ENCODE measurements around the gene PPP1R36. TPM values are rescaled to one million over a fixed set of nuclear protein-coding genes. Genes with fewer than 3 reads are reported as not detected.

PPP1R36 gene
- total RNA-seq, 2 donors from 2014 or later: 2.2 to 5.0 TPM

DNA sequence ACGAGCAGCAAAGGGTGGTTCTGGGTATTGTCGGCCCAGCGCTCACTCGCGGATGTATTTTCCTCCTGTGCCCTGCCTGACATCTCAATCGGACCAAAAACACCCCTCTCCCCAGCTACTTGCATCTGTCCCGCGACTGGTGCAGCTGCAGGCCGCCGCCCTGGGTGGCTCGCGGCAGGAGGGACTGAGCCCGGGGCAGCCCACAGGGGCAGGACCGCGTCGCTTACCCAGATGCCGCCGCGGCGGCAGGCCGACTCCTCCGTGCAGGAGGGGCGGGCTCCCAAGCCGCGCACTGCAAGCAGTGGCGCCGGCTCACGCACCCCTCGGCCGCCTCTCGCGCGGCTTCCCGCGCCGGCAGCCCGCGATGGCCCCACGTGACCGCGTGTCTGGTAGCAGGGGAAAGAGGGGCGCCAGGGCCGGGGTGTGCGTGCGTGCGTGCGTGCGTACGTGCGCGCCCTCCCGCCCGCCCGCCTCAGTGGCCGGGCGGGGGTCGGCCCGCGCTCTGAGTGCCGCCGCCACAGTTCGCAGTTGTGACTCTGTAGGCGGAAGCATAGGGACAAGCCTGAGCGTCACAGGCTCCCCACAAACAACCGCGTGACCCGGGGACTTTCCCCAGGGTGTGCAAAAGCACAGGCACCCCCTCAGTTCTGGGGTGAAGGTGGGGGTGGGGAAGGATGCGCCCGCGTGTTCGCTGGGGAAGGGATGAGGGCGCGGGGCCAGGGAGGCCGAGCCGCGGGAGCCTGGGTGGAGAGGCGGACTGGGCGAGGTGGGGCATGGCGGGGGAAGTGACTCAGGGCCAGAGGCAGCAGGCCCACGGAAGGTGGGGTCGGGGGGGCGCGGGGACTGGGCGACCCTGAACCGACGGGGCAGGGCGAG, 46.1 kb upstream of the PPP1R36 start, which contains the start of gene ZBTB25:
TSS of gene ZBTB25 (minus strand) at position 405 of the 876 bp plus-strand sequence. CDS start 13,305 bp downstream, outside the sequence.
- DNase-seq: peak; percentile 87
- Histone ChIP-seq H3K9me3 (no peaks in the 10 kb centered on the region), H3K36me3 (no peaks in the 10 kb centered on the region), H3K27me3 (no peaks in the 10 kb centered on the region), H3K27ac (peak within 1 kb of the TSS; percentile 100), H3K4me3 (peak within 1 kb of the TSS; percentile 78), H3K9ac (ENCODE audit: low read depth in 2 of 2, low read length in 2 of 2) (peak within 1 kb of the TSS; percentile 97 to 100), H3K4me1 (peaks cover 35% of the 10 kb centered on the region)
- intact Hi-C loops (cut with DNase I): no loop called here
- TF ChIP-seq, protein P1, sequence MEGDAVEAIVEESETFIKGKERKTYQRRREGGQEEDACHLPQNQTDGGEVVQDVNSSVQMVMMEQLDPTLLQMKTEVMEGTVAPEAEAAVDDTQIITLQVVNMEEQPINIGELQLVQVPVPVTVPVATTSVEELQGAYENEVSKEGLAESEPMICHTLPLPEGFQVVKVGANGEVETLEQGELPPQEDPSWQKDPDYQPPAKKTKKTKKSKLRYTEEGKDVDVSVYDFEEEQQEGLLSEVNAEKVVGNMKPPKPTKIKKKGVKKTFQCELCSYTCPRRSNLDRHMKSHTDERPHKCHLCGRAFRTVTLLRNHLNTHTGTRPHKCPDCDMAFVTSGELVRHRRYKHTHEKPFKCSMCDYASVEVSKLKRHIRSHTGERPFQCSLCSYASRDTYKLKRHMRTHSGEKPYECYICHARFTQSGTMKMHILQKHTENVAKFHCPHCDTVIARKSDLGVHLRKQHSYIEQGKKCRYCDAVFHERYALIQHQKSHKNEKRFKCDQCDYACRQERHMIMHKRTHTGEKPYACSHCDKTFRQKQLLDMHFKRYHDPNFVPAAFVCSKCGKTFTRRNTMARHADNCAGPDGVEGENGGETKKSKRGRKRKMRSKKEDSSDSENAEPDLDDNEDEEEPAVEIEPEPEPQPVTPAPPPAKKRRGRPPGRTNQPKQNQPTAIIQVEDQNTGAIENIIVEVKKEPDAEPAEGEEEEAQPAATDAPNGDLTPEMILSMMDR (IDR thresholded peaks at IDR 0.05): no peak

DNA sequence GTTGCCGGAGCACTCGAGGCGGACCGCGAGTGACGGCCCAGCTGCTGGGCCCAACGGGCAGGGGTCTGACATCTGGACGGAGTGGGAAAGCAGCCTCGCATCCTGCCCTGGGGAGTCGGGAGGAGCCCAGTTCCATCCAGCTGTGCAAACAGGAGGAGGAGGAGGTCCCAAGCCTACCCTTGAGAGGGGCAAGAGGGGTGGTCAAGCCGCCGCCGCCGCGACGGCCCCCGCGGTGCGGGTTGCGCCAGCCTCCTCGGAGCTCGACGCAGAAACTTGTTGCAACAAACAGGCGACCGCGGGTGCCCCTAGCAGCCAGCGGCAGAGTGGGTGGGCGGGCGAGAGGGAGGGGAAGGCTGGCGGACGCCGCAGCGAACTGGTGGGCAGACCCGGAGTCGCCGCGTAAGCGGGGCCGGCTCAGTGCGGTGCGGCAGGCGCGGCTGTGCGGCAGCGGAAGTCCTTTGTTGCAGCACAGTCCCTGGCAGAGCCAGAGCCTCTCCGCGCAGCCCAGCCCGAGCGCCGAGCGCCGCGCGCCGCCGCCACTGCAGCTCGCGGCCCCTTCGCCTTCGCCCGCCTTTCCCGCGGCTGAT, 45.4 kb upstream of the PPP1R36 start, which contains the start of gene ZBTB1:
TSS of gene ZBTB1 (plus strand) at position 461 of the 587 bp plus-strand sequence. CDS start 16,735 bp downstream, outside the sequence.
- Histone ChIP-seq H3K9ac (ENCODE audit: low read depth in 2 of 2, low read length in 2 of 2) (peak within 1 kb of the TSS; percentile 97 to 100), H3K9me3 (no peaks in the 10 kb centered on the region), H3K4me1 (peaks cover 42% of the 10 kb centered on the region), H3K27ac (peak within 1 kb of the TSS; percentile 100), H3K36me3 (no peaks in the 10 kb centered on the region), H3K4me3 (peak within 1 kb of the TSS; percentile 78), H3K27me3 (no peaks in the 10 kb centered on the region)
- intact Hi-C loops (cut with DNase I): no loop called here
- TF ChIP-seq, protein P1 (IDR thresholded peaks at IDR 0.05): no peak
- DNase-seq: peak; percentile 80

DNA sequence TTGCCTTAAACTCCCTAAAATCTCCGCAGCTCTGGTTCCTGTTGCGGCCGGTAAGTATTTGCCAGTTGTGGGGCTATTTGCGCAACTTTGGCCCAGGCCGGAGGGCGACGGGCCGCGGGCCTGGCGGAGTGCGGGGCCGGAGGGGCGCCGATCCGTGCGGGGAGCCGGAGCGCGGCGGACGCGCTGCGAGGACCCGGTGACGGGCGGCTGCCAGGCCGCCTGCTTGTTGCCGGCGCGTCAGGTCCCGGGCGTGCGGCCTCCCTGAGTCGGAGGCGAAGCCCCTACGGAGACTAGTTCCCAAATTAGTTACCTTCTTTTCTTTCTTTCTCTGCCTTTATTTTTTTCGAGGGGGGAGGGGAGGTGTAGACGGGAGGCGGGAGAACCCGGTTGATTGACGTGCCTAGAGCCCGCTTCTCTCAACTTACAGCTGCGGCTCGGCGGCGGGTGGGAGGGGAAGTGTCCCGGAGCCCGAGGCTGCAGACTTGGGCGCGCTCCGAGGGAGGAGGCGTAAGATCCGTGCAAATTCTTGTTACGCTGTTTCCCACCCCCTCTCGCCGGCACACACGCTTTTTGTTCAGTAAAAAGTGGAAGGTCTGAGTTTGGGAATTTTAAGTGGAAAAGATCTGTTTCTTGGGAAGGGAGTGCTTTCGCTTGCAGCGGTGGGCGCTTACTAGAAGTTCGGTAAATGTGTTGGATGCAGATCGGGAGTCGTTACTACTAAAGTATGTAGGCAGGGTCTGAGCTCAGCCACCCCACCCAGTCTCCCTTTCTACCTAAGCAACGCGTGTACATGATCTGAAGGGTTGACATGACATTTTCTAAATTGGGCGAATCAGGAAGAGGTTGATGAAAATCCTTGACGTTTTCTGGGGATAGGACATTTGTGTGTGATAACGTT, 44.6 kb upstream of the PPP1R36 start:
- Histone ChIP-seq H3K9ac (ENCODE audit: low read depth in 2 of 2, low read length in 2 of 2) (peak overlapping the region; percentile 97 to 100), H3K27ac (peak overlapping the region; percentile 100), H3K9me3 (no peaks in the 10 kb centered on the region), H3K36me3 (no peaks in the 10 kb centered on the region), H3K4me1 (peaks cover 42% of the 10 kb centered on the region), H3K4me3 (peak overlapping the region; percentile 78), H3K27me3 (no peaks in the 10 kb centered on the region)
- DNase-seq: peak; percentile 92
- intact Hi-C loops (cut with DNase I): no loop called here
- TF ChIP-seq, protein P1 (IDR thresholded peaks at IDR 0.05): no peak

DNA sequence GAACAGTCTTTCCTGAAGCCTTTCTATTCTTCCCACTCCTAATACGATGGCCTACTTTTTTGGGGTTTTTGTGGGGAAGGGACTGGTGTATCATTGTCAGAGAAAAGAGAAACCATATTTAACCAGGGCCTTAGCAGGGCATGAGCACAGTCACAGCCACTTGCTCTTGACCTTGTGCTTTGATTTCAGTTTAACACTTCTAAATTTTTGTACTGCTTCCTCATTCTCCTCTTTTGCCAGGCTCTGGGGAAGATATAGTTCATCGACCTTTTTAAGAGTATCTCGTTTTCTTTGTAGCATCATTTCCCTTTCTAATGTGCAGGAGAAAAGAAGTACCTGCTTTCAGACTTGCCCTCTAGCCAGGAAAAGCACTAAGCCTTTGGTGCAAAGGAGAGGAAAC, 43.0 kb upstream of the PPP1R36 start:
- no peaks in the 10 kb centered on the region for H3K9me3 ChIP-seq
- peak overlapping the region; percentile 78 for H3K4me3 ChIP-seq
- TF ChIP-seq, protein P1 (IDR thresholded peaks at IDR 0.05): no peak
- H3K36me3 ChIP-seq: no peaks in the 10 kb centered on the region
- H3K27me3 ChIP-seq: no peaks in the 10 kb centered on the region
- peaks cover 32% of the 10 kb centered on the region for H3K4me1 ChIP-seq
- no peak for DNase-seq
- H3K27ac ChIP-seq: peak overlapping the region; percentile 32
- intact Hi-C loops (cut with DNase I): no loop called here
- H3K9ac ChIP-seq (ENCODE audit: low read depth in 2 of 2, low read length in 2 of 2): peak overlapping the region in 1 of 2 donors; percentile 48

Measured in colonic mucosa (tissue), 4 donors.